Muscle layer of colon (tissue), 2 donors: ENCODE data around the gene MFAP2.
"Not testable (repeated sequence)": the region's sequence is repeated elsewhere in the genome, so short reads cannot be mapped to it uniquely, and the experiment has no call there.

Source experiments
- H3K27ac ChIP-seq: one replicate; pipeline ENCODE4 v1.7.0; 2013; ENCODE audit warnings: low read depth, mild to moderate bottlenecking, low read length, moderate library complexity
- H3K27me3 ChIP-seq, 2 donors: one replicate each; pipeline ENCODE4 v1.7.0; 2013; ENCODE audit warnings: low read length in 2 of 2, mild to moderate bottlenecking in 2 of 2; ENCODE audit not compliant: insufficient read depth in 2 of 2, control insufficient read depth in 1 of 2
- H3K36me3 ChIP-seq: one replicate; pipeline ENCODE4 v1.7.0; 2013; ENCODE audit warnings: mild to moderate bottlenecking, low read length; ENCODE audit not compliant: insufficient read depth
- H3K4me1 ChIP-seq: one replicate; pipeline ENCODE4 v1.7.0; 2013; ENCODE audit warnings: mild to moderate bottlenecking, low read length; ENCODE audit not compliant: insufficient read depth
- H3K4me3 ChIP-seq, 2 donors: one replicate each; pipeline ENCODE4 v1.7.0; 2013; ENCODE audit warnings: low read length in 2 of 2, low read depth in 1 of 2, mild to moderate bottlenecking in 1 of 2, moderate library complexity in 1 of 2
- H3K9ac ChIP-seq: one replicate; pipeline ENCODE4 v1.7.0; 2013; ENCODE audit warnings: low read length
- H3K9me3 ChIP-seq: one replicate; pipeline ENCODE4 v1.7.0; 2013; ENCODE audit warnings: mild to moderate bottlenecking, low read length
- donor health status: abdominal sarcoma.
- donor health status: Adenocarcinoma of cecum.

MFAP2 gene

DNA sequence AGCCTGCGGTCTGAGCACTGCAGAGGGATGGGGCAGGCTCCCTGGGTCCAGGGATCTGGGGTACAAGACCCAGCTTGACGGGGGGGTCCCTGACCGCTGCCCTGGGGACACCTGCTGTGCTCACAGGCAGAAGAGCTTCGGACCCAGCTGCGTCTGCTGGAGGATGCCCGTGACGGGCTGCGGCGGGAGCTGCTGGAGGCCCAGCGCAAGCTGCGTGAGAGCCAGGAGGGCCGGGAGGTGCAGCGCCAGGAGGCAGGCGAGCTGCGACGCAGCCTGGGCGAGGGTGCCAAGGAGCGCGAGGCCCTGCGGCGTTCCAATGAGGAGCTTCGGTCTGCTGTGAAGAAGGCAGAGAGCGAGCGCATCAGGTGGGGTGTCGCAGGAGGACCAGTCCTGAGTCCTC, 25.2 kb downstream of the MFAP2 start:
- Histone ChIP-seq H3K4me3 (no peak overlapping the region), H3K36me3 (peaks cover 7% of the 10 kb centered on the region), H3K27ac (no peak overlapping the region), H3K9me3 (no peaks in the 10 kb centered on the region), H3K9ac (no peak overlapping the region), H3K4me1 (peaks cover 3% of the 10 kb centered on the region), H3K27me3 (no peaks in the 10 kb centered on the region)

DNA sequence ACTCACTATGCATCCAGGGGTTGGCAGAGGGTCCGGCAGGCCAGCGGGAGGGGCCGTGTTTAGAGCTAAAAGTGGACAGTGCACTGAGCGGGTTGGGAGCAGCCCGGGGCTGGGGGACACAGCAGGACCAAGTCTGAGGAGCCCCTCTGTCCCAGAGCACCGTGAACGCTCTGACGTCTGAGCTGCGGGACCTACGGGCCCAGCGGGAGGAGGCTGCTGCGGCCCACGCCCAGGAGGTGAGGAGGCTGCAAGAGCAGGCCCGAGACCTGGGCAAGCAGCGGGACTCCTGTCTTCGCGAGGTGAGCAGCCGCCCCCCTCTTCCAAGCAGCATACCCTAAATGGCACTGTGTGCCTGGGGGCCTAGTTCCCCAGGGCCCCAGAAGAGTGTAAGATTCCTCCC, 25.8 kb downstream of the MFAP2 start:
- no peaks in the 10 kb centered on the region for H3K4me1 ChIP-seq
- H3K4me3 ChIP-seq: no peak overlapping the region
- H3K27ac ChIP-seq: no peak overlapping the region
- peaks cover 7% of the 10 kb centered on the region for H3K36me3 ChIP-seq
- no peak overlapping the region for H3K9ac ChIP-seq
- H3K9me3 ChIP-seq: no peaks in the 10 kb centered on the region
- H3K27me3 ChIP-seq: no peaks in the 10 kb centered on the region

- H3K36me3 ChIP-seq, H3K4me3 ChIP-seq, H3K9me3 ChIP-seq, H3K27me3 ChIP-seq, H3K4me1 ChIP-seq, H3K27ac ChIP-seq, H3K9ac ChIP-seq: not testable (repeated sequence)
Measured at GRCh38 chr1:16952376-16952775, 28.0 kb downstream of the MFAP2 start.

DNA sequence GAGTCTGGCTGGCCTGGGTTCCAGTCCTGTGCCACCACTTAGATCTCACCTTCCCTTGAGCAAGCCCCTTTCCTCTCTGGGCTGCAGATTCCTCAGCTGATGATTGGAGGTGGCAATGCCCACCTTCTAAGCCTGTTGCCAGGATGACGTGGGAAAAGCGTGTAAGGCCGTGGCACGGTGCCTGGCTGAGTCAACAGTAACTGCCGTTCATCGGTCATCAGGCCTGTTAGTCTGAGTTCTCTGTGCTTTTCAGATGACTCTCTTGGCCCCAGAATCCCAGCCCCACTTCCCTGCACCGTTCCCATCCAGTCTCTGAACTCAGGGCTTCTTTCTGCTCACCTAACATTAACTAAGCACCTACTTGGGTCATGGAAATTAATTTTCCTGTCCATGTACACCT, 31.4 kb downstream of the MFAP2 start:
- not testable (repeated sequence) for H3K4me3 ChIP-seq, H3K27me3 ChIP-seq, H3K4me1 ChIP-seq, H3K9me3 ChIP-seq, H3K27ac ChIP-seq, H3K9ac ChIP-seq
- H3K36me3 ChIP-seq: peaks cover 11% of the 10 kb centered on the region

DNA sequence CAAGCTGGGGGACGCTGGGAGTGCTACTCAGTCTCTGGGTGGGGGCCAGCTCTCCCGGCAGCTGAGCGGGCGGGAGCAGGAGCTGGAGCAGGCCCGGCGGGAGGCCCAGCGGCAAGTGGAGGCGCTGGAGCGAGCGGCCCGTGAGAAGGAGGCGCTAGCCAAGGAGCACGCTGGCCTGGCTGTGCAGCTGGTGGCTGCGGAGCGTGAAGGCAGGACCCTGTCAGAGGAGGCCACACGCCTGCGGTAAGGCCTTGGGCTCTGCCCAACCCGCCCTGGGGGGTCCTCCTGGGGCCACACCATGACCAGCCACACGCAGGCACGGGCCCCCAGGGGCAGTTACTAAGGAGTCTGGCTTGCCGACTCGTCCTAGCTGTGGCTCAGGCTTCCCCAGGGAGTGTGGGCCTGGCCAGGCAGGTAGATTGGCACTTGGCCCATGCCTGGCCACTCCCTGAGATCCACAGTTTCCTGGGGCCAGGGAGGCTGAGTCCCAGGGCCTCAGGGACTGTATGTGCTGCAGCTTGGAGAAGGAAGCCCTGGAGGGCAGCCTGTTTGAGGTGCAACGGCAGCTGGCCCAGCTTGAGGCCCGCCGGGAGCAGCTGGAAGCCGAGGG, 32.0 kb downstream of the MFAP2 start:
- H3K4me1 ChIP-seq, H3K4me3 ChIP-seq, H3K9ac ChIP-seq, H3K9me3 ChIP-seq, H3K27ac ChIP-seq, H3K27me3 ChIP-seq: not testable (repeated sequence)
- peaks cover 16% of the 10 kb centered on the region for H3K36me3 ChIP-seq

DNA sequence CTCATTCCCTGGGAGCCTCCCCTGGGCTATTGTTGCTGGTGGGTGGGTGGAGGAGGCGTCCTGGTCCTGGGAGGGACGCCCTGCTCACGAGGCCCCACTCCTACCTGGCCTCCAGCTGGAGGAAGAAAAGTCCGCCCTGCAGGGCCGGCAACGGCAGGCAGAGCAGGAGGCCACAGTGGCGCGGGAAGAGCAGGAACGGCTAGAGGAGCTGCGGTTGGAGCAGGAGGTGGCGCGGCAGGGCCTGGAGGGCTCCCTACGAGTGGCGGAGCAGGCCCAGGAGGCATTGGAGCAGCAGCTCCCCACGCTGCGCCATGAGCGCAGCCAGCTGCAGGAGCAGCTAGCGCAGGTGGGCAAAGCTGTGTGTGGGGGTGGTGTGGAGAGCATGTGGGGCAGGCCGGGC, 33.8 kb downstream of the MFAP2 start:
- H3K9me3 ChIP-seq: no peaks in the 10 kb centered on the region
- peaks cover 25% of the 10 kb centered on the region for H3K36me3 ChIP-seq
- H3K4me3 ChIP-seq: no peak overlapping the region
- no peak overlapping the region for H3K9ac ChIP-seq
- H3K27ac ChIP-seq: no peak overlapping the region
- no peaks in the 10 kb centered on the region for H3K4me1 ChIP-seq
- no peaks in the 10 kb centered on the region for H3K27me3 ChIP-seq

GRCh38 chr1:16946185-16946584, 34.2 kb downstream of the MFAP2 start:
- not testable (repeated sequence) for H3K9me3 ChIP-seq, H3K27me3 ChIP-seq, H3K4me3 ChIP-seq, H3K27ac ChIP-seq, H3K4me1 ChIP-seq, H3K9ac ChIP-seq
- H3K36me3 ChIP-seq: peaks cover 25% of the 10 kb centered on the region

DNA sequence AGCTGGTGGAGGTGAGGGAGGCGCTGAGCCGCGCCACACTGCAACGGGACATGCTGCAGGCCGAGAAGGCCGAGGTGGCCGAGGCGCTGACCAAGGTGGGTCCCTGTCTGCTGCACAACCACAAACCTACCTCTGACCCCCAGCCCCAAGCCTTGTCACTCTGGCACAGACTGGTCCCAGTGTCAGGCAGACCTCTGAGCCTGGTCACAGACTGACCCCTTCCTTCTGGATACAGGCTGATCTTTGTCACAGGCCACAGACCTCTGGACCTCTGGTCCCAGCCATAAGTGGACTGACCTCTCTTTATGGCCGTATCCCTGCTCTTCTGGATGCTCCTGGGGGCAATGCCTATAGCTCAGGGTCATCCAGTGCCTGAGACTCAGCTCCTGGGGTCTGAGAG, 34.9 kb downstream of the MFAP2 start:
- H3K27ac ChIP-seq, H3K27me3 ChIP-seq, H3K4me3 ChIP-seq, H3K9me3 ChIP-seq, H3K4me1 ChIP-seq, H3K9ac ChIP-seq: not testable (repeated sequence)
- peaks cover 25% of the 10 kb centered on the region for H3K36me3 ChIP-seq

- H3K9me3 ChIP-seq: no peaks in the 10 kb centered on the region
- no peak overlapping the region for H3K4me3 ChIP-seq
- H3K4me1 ChIP-seq: no peaks in the 10 kb centered on the region
- no peak overlapping the region for H3K9ac ChIP-seq
- H3K27ac ChIP-seq: no peak overlapping the region
- H3K36me3 ChIP-seq: peaks cover 25% of the 10 kb centered on the region
- no peaks in the 10 kb centered on the region for H3K27me3 ChIP-seq
Measured at GRCh38 chr1:16944038-16944437, 36.4 kb downstream of the MFAP2 start.

DNA sequence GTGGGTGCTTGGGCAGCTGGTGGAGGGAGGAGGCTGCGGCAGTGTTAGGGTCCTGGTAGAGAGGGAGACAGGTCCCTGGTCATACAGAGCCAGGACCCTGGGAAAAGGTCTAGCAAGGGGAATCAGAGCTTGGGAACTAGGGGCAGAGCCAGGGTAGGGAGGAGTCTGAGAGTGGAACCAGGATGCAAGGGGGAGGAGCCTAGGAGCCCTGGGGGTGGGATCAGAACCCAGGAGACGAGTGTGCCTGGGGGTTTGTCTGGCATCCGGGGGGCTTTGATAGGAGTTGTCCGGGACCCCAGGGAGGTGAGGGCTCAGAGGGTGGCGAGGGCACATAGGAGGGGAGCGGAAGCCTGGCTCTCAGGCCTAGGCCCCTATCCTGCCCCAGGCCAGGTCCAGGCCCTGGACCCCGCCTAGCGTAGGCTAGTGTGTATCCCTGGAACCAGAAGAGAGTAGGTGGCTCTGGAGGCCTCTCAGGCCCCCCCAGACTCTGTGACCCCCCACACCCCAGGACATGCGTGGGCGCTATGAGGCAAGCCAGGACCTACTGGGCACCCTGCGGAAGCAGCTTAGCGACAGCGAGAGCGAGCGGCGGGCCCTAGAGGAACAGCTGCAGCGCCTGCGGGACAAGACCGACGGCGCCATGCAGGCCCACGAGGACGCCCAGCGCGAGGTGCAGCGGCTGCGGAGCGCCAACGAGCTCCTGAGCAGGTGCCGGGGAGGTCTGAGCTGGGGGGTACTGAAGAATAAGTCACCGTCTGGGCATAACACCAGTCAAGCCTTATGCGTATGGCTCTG, 40.8 kb downstream of the MFAP2 start:
- H3K4me1 ChIP-seq, H3K27me3 ChIP-seq, H3K27ac ChIP-seq, H3K4me3 ChIP-seq, H3K9me3 ChIP-seq, H3K9ac ChIP-seq: not testable (repeated sequence)
- H3K36me3 ChIP-seq: peaks cover 26% of the 10 kb centered on the region

DNA sequence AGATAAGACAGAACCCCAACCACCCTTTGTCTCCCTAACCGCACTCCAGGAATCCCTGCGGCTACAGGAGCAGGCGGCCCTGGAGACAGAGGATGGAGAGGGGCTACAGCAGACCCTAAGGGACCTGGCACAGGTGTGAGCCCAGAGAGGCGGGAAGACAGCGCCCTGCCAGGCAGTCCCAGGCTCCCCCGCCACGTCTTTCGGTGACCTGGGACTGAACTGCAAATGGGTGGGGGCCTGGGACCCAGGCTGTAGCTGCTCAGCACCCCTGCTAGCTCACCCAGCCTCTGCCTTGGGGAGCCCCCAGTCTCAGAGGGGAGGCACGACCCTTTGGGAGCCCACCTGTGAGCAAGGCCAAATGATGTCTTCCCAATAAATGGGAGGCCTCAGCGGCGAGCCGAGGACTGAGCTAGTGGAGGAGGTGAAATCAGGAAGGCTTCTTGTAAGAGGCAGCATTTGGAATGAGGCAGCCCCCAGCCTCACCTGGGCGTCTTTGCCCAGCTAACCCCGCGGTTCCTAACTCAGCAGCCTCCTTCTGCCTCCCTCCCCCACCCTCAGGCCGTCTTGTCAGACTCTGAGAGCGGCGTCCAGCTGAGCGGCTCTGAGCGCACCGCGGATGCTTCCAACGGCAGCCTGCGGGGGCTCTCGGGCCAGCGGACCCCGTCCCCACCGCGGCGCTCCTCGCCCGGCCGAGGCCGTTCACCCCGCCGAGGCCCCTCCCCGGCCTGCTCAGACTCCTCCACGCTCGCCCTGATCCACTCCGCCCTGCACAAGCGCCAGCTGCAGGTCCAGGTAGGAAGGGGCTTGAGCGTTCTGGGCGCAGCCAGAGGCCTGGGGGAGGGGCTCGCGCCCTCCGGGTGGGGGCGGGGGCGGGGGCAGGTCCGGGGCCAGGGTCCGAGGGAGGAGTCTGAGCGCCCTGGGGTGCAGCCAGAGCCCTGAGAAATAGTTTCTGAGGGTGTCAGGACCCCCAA, 41.8 kb downstream of the MFAP2 start:
- H3K4me1 ChIP-seq: no peaks in the 10 kb centered on the region
- peaks cover 23% of the 10 kb centered on the region for H3K36me3 ChIP-seq
- H3K27me3 ChIP-seq: no peaks in the 10 kb centered on the region
- no peak overlapping the region for H3K4me3 ChIP-seq
- H3K9ac ChIP-seq: no peak overlapping the region
- no peaks in the 10 kb centered on the region for H3K9me3 ChIP-seq
- no peak overlapping the region for H3K27ac ChIP-seq
